H4 (cell line): ENCODE data around the gene LY6G6F. TPM values are rescaled to one million over a fixed set of nuclear protein-coding genes. Genes with fewer than 3 reads are reported as not detected.

ENCODE experiments used
- DNase-seq: peaks from one replicate; pipeline ENCODE4 v3.0.0-alpha.2; 2015; ENCODE audit warnings: low spot score
- total RNA-seq: library from RNA; depleted of rRNA; stranded (reverse); fragments of >200 nt; shearing (Covaris generic); gene quantifications from 2 replicates; pipeline ENCODE4 v1.2.3, GENCODE V29; 2014; rRNA removed

LY6G6F gene
- total RNA-seq, 1 experiment from 2014 or later: not detected

GRCh38 chr6:31737991-31738979, 31.6 kb downstream of the LY6G6F start:
- DNase-seq: peak; percentile 84

- peak; percentile 98 for DNase-seq
These were observed 33.2 kb downstream of the LY6G6F start, which contains the start of gene MSH5 for GRCh38 chr6:31739639-31740396. Gene MSH5, plus strand, starts transcription at chr6:31740005. Its CDS starts 462 bp downstream, at chr6:31740467.

- no peak for DNase-seq
These were observed 33.9 kb downstream of the LY6G6F start for GRCh38 chr6:31740397-31741223.

- DNase-seq: no peak
These were observed 35.1 kb downstream of the LY6G6F start for GRCh38 chr6:31741815-31742214.

- DNase-seq: no peak
These were observed 36.2 kb downstream of the LY6G6F start for GRCh38 chr6:31742894-31743293.

- DNase-seq: no peak
These were observed 37.8 kb downstream of the LY6G6F start for GRCh38 chr6:31744422-31744821.

GRCh38 chr6:31749301-31750036, 42.8 kb downstream of the LY6G6F start:
- DNase-seq: no peak

GRCh38 chr6:31750411-31751022, 43.9 kb downstream of the LY6G6F start:
- peak; percentile 52 for DNase-seq

- DNase-seq: no peak
These were observed 46.2 kb downstream of the LY6G6F start for GRCh38 chr6:31752739-31753319.

- no peak for DNase-seq
These were observed 51.6 kb downstream of the LY6G6F start for GRCh38 chr6:31758281-31758680.

Other genes starting within 250 kb of the LY6G6F start
- 12.2 and 14.5 TPM in 2 replicates for gene MICB, start 208.7 kb upstream of the LY6G6F start, total RNA-seq
- gene MCCD1, start 177.9 kb upstream of the LY6G6F start, total RNA-seq: not detected in 2 replicates
- 580 and 595 TPM in 2 replicates for gene DDX39B, start 164.9 kb upstream of the LY6G6F start, total RNA-seq
- gene ATP6V1G2, start 160.3 kb upstream of the LY6G6F start, total RNA-seq: 0.60 TPM in 1 of 2 replicates, not detected in the other
- gene NFKBIL1, start 159.3 kb upstream of the LY6G6F start, total RNA-seq: 12.9 and 13.6 TPM in 2 replicates
- not detected in 2 replicates for gene LTA, start 134.6 kb upstream of the LY6G6F start, total RNA-seq
- not detected in 2 replicates for gene TNF, start 131.3 kb upstream of the LY6G6F start, total RNA-seq
- gene LTB, start 124.4 kb upstream of the LY6G6F start, total RNA-seq: not detected in 2 replicates
- gene LST1, start 120.6 kb upstream of the LY6G6F start, total RNA-seq: not detected in 2 replicates
- not detected in 2 replicates for gene NCR3, start 113.9 kb upstream of the LY6G6F start, total RNA-seq
- not detected in 2 replicates for gene AIF1, start 91.6 kb upstream of the LY6G6F start, total RNA-seq
- gene PRRC2A, start 86.2 kb upstream of the LY6G6F start, total RNA-seq: 26.2 and 36.1 TPM in 2 replicates
- 122 and 138 TPM in 2 replicates for gene BAG6, start 54.2 kb upstream of the LY6G6F start, total RNA-seq
- gene APOM, start 51.0 kb upstream of the LY6G6F start, total RNA-seq: 0.91 and 1.1 TPM in 2 replicates
- gene C6orf47, start 46.1 kb upstream of the LY6G6F start, total RNA-seq: 19.3 and 20.8 TPM in 2 replicates
- 13.4 and 15.9 TPM in 2 replicates for gene GPANK1, start 41.9 kb upstream of the LY6G6F start, total RNA-seq
- 443 and 553 TPM in 2 replicates for gene CSNK2B, start 40.8 kb upstream of the LY6G6F start, total RNA-seq
- not detected in 2 replicates for gene LY6G5B, start 36.9 kb upstream of the LY6G6F start, total RNA-seq
- 0.97 TPM in 1 of 2 replicates, not detected in the other for gene LY6G5C, start 25.8 kb upstream of the LY6G6F start, total RNA-seq
- 28.0 and 34.6 TPM in 2 replicates for gene ABHD16A, start 3.5 kb upstream of the LY6G6F start, total RNA-seq
- gene LY6G6D, start 8.5 kb downstream of the LY6G6F start, total RNA-seq: not detected in 2 replicates
- gene LY6G6C, start 14.9 kb downstream of the LY6G6F start, total RNA-seq: not detected in 2 replicates
- gene MPIG6B, start 16.5 kb downstream of the LY6G6F start, total RNA-seq: not detected in 2 replicates
- gene DDAH2, start 22.4 kb downstream of the LY6G6F start, total RNA-seq: 75.2 and 101 TPM in 2 replicates
- 710 and 730 TPM in 2 replicates for gene CLIC1, start 29.7 kb downstream of the LY6G6F start, total RNA-seq
- 5.3 and 10.8 TPM in 2 replicates for gene MSH5, start 33.1 kb downstream of the LY6G6F start, total RNA-seq
- gene SAPCD1, start 55.8 kb downstream of the LY6G6F start, total RNA-seq: 0.21 and 2.8 TPM in 2 replicates
- gene VWA7, start 70.5 kb downstream of the LY6G6F start, total RNA-seq: 0.37 and 2.2 TPM in 2 replicates
- 37.3 and 37.5 TPM in 2 replicates for gene VARS1, start 88.9 kb downstream of the LY6G6F start, total RNA-seq
- 108 and 123 TPM in 2 replicates for gene LSM2, start 100.1 kb downstream of the LY6G6F start, total RNA-seq
- gene HSPA1L, start 108.4 kb downstream of the LY6G6F start, total RNA-seq: 0.85 and 1.0 TPM in 2 replicates
- gene HSPA1A, start 108.7 kb downstream of the LY6G6F start, total RNA-seq: 29.8 and 31.5 TPM in 2 replicates
- 84.4 and 109 TPM in 2 replicates for gene HSPA1B, start 120.9 kb downstream of the LY6G6F start, total RNA-seq
- 91.5 and 101 TPM in 2 replicates for gene NEU1, start 156.0 kb downstream of the LY6G6F start, total RNA-seq
- not detected in 2 replicates for gene SLC44A4, start 172.1 kb downstream of the LY6G6F start, total RNA-seq
- 44.6 and 49.6 TPM in 2 replicates for gene EHMT2, start 190.8 kb downstream of the LY6G6F start, total RNA-seq
- 0.62 and 0.70 TPM in 2 replicates for gene ZBTB12, start 195.2 kb downstream of the LY6G6F start, total RNA-seq
- gene C2, start 220.9 kb downstream of the LY6G6F start, total RNA-seq: 0.75 TPM in 1 of 2 replicates, not detected in the other
- gene CFB, start 239.2 kb downstream of the LY6G6F start, total RNA-seq: 1.5 and 4.3 TPM in 2 replicates